ENCODE results near the gene GSK3B. TPM values are rescaled to one million over a fixed set of nuclear protein-coding genes. Genes with fewer than 3 reads are reported as not detected.

The GSK3B gene
- total RNA-seq, 4 donors from 2014 or later = 35.0 to 53.2 (median 44.0) TPM

DNA sequence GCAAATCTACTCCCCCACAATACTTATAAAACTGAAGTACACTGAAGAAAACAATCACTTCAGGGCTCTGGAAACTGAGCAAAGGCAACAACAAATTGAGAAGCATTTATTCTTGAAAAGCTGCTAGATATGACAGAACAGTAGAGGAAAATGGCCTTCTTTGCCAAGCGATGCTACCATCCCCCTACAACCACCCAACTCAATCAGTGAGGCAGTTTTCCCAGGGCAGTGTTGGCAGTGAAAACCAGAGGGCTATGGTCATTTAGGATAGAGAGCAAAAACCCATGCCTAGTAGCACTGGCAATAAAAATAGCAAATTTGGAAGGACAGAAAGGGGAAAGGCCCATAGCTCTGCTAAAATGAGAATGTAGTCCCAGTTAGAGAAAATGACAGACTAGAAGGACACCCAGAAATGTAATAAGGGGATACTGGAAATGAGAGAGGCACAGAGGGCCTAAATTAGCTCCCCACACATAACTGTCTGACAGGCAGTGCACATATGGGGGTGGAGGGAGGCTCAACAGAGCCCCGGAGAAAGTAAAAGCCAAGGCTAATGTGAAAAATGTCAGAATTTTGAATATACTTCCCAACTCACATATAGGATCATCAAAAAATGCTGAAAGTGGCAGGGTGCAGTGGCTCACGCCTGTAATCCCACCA is 143.5 kb downstream of the GSK3B start:
- Histone ChIP-seq H3K36me3 (no peaks in the 10 kb centered on the region), H3K9me3 (no peaks in the 10 kb centered on the region), H3K27me3 (no peaks in the 10 kb centered on the region), H3K4me3 (replicated peaks in 1 of 3) (no peak overlapping the region), H3K27ac (no peak overlapping the region), H3K4me1 (peaks cover 0 to 8% of the 10 kb centered on the region in 2 donors)
- intact Hi-C loops (cut with DNase I) = no loop called here
- 94 to 97% methylated on average over 3 of the region's 3 CpGs for WGBS, 2 donors
- TF ChIP-seq POLR2A (IDR thresholded peaks at IDR 0.05) = no peak
- TF ChIP-seq, protein P1, sequence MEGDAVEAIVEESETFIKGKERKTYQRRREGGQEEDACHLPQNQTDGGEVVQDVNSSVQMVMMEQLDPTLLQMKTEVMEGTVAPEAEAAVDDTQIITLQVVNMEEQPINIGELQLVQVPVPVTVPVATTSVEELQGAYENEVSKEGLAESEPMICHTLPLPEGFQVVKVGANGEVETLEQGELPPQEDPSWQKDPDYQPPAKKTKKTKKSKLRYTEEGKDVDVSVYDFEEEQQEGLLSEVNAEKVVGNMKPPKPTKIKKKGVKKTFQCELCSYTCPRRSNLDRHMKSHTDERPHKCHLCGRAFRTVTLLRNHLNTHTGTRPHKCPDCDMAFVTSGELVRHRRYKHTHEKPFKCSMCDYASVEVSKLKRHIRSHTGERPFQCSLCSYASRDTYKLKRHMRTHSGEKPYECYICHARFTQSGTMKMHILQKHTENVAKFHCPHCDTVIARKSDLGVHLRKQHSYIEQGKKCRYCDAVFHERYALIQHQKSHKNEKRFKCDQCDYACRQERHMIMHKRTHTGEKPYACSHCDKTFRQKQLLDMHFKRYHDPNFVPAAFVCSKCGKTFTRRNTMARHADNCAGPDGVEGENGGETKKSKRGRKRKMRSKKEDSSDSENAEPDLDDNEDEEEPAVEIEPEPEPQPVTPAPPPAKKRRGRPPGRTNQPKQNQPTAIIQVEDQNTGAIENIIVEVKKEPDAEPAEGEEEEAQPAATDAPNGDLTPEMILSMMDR (IDR thresholded peaks at IDR 0.05) = no peak
- DNase-seq = no peak

DNA sequence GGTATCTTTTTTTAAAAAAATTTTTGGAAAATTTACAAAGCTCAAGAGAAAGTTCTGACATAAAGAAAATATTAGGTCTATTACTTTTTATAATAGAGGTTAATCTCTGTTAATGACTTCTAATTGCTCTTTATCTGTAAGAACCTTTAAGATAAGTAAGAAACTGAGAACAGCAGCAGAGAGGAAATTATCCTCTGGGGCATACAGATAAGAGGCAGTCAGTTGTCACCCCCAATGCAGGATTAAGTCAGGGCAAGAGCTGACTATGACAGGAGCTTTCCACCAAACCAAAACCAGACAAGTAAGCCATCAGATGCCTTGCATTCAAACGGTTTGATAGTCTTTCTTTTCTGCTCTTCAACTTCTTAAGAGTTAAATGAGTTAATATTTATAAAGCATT is 149.0 kb downstream of the GSK3B start:
- Histone ChIP-seq H3K4me1 (no peaks in the 10 kb centered on the region), H3K4me3 (replicated peaks in 1 of 3) (no peak overlapping the region), H3K36me3 (no peaks in the 10 kb centered on the region), H3K27ac (no peak overlapping the region), H3K9me3 (no peaks in the 10 kb centered on the region), H3K27me3 (no peaks in the 10 kb centered on the region)
- DNase-seq = no peak
- WGBS, 2 donors = 33 to 59% methylated on average over 1 of the region's 1 CpG
- no peak for TF ChIP-seq POLR2A (IDR thresholded peaks at IDR 0.05)
- TF ChIP-seq, protein P1 (IDR thresholded peaks at IDR 0.05) = no peak
- intact Hi-C loops (cut with DNase I) = no loop called here

DNA sequence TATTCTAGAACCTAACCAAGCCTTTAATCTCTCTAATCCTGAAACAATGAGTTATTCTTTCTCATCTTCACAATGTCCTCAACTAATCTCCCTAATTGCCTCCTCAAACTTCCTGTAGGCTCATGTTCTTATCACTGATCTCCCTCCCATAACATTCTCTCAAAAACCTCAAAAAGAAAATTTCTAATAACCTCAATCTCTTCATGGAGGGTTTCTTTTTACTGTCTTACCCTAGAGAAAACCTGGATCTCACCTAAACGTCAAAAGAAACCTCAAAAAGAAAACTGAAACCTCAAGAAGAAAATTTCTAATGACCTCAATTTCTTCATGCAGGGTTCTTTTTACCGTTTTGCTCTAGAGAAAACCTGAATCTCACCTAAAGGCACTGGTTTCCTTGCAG is 150.2 kb downstream of the GSK3B start:
- no peak for TF ChIP-seq POLR2A (IDR thresholded peaks at IDR 0.05)
- TF ChIP-seq, protein P1 (IDR thresholded peaks at IDR 0.05) = no peak
- H3K4me3 ChIP-seq (replicated peaks in 1 of 3) = no peak overlapping the region
- intact Hi-C loops (cut with DNase I) = no loop called here
- H3K9me3 ChIP-seq = no peaks in the 10 kb centered on the region
- WGBS, 2 donors = 83 to 91% methylated on average over 2 of the region's 2 CpGs
- H3K36me3 ChIP-seq = no peaks in the 10 kb centered on the region
- H3K4me1 ChIP-seq = no peaks in the 10 kb centered on the region
- no peak for DNase-seq
- no peak overlapping the region for H3K27ac ChIP-seq
- H3K27me3 ChIP-seq = no peaks in the 10 kb centered on the region

DNA sequence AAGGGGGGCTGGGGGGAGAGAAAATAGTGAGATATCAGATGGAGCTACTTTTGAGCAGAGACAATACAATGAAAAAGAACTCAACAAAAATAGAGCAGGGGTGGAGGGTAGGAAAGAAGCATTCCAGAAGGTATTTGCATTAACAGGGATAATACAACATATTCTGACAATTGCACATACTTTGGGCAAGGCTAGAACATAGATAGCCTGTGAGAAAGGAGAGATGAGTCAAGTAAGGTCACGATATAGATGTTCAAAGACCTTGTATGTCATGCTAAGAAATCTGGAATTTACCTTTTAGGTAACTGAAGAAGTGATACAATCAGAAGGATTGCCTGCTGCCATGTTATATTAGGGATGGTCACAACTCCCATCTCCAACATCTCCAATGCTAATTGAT is 155.2 kb downstream of the GSK3B start:
- H3K27me3 ChIP-seq = no peaks in the 10 kb centered on the region
- DNase-seq = no peak
- no peaks in the 10 kb centered on the region for H3K36me3 ChIP-seq
- intact Hi-C loops (cut with DNase I) = no loop called here
- no peaks in the 10 kb centered on the region for H3K9me3 ChIP-seq
- H3K4me1 ChIP-seq = no peaks in the 10 kb centered on the region
- 98% methylated on average over 1 of the region's 1 CpG for WGBS, 2 donors
- no peak overlapping the region for H3K4me3 ChIP-seq (replicated peaks in 1 of 3)
- TF ChIP-seq, protein P1 (IDR thresholded peaks at IDR 0.05) = no peak
- TF ChIP-seq POLR2A (IDR thresholded peaks at IDR 0.05) = no peak
- H3K27ac ChIP-seq = no peak overlapping the region

DNA sequence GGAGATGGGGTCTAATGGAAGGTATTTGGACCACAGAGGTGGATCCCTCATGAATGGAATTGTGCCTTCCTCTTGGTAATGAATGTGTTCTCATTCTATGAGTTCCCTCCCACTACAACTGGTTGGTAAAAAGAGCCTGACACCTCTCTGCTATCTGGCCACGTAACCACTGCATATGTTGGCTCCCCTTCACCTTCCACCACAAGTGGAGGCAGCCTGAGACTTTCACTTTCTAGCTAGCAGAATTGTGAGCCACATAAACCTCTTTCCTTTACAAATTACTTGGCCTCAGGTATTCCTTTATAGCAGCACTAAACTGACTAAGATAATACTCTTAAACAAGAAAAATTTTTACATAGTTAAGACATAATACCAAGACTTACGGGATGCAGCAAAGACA is 157.0 kb downstream of the GSK3B start:
- TF ChIP-seq, protein P1 (IDR thresholded peaks at IDR 0.05) = no peak
- TF ChIP-seq POLR2A (IDR thresholded peaks at IDR 0.05) = no peak
- Histone ChIP-seq H3K9me3 (no peaks in the 10 kb centered on the region), H3K4me3 (replicated peaks in 1 of 3) (no peak overlapping the region), H3K27me3 (no peaks in the 10 kb centered on the region), H3K27ac (no peak overlapping the region), H3K36me3 (no peaks in the 10 kb centered on the region), H3K4me1 (no peaks in the 10 kb centered on the region)
- DNase-seq = no peak
- intact Hi-C loops (cut with DNase I) = no loop called here
- 92 to 95% methylated on average over 2 of the region's 2 CpGs for WGBS, 2 donors

Measured in thyroid gland (tissue), 4 donors.